SKM-1 (cell line): ENCODE data around the gene HRAS.
"Not testable (repeated sequence)": the region's sequence is repeated elsewhere in the genome, so short reads cannot be mapped to it uniquely, and the experiment has no call there.

Experiments
- DNase-seq: peaks from one replicate; lab custom pipeline; 2025; ENCODE audit not compliant: unreplicated experiment; lab: John Stamatoyannopoulos, UW

HRAS gene

GRCh38 chr11:535519-536454, at the start of gene HRAS:
HRAS (minus strand) TSS chr11:535576.
- DNase-seq, result peak; percentile 76

DNA sequence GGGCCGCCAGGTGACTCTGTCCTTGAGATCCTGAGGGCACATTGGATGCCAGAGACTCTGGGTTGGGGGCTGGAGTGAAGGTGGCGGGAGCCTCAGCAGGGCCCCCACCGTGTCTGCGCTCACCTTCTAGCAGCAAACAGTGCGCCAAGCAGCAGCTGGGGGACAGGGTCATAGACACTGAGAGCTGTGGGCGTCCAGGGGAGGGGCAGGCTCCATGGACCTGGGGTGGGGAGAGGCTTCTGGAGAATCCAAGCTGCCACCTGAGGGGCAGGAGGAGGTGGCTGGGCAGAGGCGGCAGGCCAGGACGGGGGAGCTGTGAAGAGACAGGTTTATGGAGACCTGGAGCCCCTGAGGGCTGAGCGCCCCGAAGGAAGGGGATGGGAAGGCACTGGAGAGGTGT, 48.9 kb upstream of the HRAS start:
- no peak for DNase-seq

- DNase-seq, result no peak
Measured at GRCh38 chr11:581752-582151, 46.4 kb upstream of the HRAS start.

DNA sequence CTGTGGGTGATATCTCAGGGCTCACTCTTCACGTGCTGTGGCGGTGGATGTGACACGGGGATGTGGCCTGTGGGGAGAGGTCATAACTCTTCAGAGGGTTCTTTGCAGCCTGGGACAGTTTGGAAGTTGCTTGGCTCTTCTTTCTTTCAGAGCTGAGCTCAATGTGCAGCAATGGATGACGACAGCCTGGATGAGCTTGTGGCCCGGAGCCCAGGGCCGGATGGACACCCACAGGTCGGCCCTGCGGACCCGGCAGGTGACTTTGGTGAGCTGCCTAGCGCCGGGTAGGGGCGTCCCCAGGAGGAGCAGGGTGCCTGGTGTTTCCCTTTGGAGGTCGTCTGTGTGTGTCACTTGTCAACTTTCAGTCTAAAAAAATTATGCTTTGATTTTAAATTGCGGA, 46.0 kb upstream of the HRAS start:
- no peak for DNase-seq

DNA sequence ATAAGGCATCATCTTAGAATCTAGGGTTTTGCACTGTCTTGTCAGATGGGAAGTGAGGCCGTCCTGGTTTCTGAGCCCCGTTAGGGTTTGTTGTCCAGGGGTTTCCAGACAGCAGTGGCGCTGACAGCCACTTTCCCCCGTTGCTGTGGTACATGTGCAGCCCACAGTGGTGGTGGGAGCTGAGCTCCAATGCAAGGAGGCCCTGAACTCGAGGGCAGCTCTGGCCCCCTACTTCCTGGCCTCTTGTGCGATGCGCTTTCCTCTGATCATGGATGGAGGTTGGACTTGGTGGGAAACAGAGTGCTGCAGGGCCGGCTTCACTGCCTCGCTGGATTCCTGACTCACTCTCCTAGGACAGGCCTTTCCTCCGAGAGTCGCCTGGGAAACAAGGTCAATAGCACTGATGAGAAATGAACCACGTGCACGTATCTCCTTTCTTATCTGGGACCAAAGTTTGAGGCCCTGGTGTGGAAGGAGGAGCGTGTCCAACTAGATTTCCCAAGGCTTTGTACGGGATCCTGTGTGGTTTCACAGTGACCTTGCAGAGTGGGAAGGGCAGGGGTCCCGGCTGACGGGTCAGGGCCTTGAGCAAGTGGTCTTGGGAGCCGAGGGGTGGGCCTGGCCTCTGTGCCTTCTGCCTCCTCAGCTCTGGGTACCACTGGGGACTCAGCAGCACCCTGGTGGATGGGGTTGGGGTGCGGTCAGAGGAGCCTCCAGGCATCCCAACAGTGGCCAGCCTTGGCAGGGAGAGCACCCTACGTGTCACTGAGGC, 44.6 kb upstream of the HRAS start:
- no peak for DNase-seq

DNA sequence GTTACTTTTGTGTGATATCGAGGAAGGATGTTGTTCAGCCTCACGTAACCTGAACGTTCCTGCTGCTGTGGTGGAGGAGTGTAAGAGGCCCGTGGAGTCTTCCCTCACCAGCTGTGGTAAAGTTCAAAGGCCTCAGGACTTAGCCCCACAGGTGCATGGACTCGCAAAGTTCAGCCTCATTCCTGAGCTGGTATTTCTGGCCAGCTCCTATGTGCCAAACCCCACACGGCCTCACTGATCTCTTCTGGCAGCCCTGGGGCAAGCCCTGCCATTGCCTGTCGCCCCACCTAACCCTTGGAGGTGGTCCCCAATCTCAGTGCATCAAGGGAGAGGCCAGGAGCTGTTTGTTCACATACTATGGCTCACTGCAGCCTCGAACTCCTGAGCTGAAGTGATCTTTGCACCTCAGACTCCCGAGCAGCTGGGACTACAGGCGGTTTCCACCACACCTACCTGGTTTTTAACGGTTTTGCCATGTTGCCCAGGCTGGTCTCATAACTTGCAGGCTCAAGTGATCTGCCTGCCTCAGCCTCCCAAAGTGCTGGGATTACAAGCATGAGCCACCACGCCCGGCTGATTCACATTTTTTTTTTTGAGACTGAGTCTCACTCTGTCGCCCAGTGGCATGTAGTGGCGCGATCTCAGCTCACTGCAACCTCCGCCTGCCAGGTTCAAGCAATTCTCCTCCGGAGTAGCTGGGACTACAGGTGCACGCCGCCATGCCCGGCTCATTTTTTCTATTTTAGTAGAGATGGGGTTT, 43.1 kb upstream of the HRAS start:
- DNase-seq, result no peak

DNA sequence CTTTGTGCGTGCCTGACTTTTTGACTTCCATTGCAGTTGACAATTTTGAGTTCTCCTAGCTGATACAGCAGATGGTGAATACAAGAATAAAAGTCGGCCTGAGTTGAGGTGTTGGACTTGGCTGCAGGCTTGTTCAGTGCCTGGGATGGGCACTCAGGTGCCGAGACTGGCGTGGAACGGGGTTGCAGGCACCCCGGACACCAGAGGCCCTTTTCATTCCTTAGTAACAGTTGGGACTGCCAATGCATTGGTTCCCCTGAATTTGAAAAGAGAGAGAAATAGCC, 42.2 kb upstream of the HRAS start:
- no peak for DNase-seq

DNA sequence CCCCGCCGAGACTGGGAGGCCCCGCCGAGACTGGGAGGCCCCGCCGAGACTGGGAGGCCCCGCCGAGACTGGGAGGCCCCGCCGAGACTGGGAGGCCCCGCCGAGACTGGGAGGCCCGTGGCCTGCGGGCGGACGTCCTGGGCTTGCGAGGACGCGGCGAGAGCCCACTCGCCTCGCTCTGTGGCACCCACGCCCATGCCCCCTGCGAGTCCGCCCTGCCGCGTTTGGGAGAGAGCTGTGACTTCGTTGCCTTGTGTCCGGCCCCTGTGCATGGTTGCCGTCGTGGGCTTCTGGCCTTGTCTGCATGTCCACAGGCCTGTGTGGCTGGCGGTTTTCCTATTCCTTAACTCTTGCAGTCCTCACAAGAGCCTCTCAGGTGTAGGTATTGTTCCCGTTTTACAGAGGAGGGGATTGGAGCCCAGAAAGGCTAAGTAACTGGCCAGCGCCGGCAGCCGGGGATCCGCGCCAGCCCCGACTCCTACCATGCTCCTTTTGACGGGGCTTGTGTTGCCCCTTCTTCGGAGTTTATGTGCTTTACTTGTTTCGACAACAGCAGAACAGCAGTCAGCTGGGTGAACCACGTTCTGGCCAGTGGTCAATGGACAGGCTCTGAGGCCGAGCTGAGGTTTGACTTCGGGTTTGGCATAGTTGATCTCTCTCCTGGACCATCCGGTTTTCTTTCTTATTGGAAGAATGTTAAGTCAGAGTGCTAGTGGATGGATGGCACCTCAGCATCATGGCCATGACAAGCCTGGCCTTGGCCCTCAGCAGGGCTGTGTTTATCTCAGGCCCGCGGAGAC, 41.6 kb upstream of the HRAS start:
- no peak for DNase-seq

DNA sequence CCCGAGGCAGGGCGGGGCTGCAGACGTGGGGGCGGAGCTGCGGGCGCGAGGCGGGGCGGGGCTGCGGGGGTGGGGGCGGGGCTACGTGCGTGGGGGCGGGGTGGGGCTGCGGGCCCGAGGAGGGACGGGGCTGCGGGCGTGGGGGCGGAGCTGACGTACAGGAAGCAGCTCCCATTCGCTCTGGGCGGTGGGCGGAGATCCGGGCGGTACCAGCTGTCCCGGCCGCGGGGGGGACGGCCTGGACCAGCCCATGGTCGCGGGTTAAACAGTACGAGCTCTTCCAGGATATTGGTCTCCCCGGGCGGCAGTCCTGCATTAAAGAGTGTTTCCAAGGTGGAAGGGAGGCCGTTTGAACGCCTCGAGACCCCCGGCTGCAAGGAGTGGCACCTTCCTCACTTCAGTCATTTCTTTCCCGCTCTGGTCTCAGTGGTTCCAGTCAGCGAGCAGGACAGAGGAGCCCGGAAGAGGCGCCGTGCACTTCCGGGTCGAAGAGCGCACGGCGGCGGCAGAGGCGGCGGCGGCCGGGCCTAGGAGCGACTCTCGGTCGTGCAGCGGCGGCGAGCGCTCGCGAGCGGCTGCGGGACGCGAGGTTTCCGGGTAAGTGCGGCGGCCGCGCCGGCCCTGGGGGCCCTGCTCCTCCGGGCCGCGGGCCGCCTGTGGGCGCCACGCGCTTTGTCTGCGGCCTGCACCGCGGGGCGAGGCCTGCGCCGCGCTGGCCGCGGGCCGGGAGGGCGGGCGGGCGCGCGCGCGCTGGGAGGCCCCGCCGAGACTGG, 40.8 kb upstream of the HRAS start, which contains the start of gene PHRF1:
Gene PHRF1, plus strand, starts transcription at position 475 of the 773 bp plus-strand sequence. CDS start 5,043 bp downstream, outside the sequence.
- peak; percentile 96 for DNase-seq

- DNase-seq, result no peak
Measured at GRCh38 chr11:575313-575995, 40.1 kb upstream of the HRAS start.

- no peak for DNase-seq
Measured at GRCh38 chr11:574632-575312, 39.4 kb upstream of the HRAS start.

- DNase-seq, result not testable (repeated sequence)
Measured at GRCh38 chr11:574031-574570, 38.7 kb upstream of the HRAS start.

DNA sequence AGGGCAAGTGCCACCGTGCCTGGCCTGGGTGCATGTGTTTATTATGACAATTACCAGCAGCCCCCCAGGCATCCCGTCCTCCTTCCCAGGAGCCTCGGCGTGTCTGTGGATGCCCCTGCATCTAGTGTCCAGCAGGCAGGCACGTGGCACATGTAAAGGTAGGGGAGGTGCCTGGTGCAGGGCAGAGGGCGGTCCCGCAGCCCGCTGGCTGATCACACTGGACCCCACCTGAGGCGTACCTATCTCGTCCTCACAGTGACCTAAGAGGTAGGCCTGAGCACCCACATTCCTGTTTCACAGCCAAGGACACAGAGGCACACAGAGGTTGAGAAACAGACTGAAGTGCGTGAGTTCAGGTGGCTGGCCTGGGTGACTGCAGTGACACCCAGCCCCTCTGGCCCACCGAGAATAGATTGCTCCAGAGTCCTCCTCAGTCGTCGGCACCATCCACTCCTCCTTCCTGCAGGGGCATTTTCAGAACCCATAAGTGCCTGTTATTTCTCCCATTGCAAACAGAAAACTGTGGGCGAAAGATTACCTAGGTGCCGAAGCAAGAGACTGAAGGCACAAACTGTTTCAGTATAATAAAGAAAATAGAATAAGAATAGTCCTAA, 37.9 kb upstream of the HRAS start:
- no peak for DNase-seq

GRCh38 chr11:571802-572185, 36.4 kb upstream of the HRAS start:
- DNase-seq, result no peak

DNA sequence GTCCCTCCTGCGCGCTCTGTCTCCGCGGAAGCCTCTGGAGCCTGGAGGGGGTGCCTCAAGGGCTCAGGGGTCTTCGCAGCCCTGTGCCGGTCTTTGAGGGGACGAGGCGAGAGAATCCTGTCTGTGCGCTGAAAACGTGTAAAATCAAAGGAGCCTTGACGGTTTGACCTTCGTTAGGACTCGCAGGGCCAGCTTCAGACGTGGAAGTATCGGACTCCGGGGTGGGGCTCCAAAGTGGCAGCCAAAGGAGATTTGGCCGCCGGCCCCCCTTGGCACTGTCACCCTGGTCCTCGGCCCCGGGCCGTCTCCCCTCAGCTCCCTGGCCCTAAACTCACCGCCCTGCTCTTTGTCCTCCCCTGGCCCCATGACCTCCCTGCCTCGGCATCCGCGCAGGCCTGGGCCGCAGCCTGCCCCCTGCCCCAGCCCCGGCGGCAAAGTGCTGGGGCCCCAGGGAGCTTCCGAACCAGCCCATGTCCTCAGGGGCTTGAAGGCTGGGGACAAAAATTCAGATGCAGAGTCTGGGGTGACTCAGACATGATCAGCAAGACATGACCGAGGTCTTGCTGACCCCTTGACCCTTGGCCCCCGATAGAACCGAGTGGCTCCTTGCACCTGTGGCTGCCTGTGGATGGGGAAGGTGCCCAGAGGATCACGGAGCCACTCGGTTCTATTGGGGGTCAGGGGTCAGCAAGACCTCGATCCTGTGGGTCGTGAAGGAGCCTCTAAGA, 33.9 kb upstream of the HRAS start:
- no peak for DNase-seq

DNA sequence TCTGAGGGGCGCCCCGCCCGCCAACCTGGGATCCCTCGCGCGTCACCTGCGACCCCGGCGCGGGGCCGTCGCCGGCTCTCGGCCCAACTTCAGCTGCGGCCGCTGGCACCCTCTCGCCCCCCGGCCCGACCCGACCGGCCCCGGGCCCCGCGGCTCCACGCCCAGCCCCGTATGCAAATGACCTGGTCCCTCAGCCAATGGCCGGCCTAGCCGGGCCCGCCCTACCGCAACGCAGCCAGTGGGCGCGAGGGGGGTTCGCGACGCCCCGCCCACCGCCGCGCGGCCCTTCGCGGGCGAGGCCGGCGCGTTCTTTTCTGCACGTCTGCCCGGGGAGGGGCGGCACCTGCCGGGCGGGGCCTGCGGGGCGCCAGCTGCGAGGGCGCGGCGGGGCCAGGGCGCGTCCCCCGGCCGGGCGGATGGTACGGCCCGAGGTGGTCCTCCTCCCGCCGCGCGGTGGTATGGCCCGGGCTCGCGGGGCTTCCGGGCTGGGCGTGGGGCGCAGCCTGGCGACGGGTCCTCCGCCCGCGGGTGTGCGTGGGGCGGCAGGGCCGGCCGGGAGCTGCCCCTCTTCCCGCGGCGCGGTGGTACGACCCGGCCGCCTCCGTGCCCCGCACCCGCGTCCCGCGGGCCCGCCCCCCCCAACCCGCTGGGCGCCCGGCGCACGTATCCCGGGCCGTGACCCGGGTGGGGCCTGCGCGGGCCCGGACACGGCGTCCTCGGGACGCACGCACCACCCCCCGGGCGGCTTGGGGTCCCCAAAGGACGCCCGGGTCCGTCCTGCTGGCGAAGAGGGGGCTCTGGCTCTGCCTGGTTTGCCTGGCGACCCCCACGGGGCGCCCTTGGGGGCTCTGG, 33.2 kb upstream of the HRAS start:
- peak; percentile 83 for DNase-seq
